Measurements from ENCODE around the gene FAM149A. TPM values are rescaled to one million over a fixed set of nuclear protein-coding genes. Genes with fewer than 3 reads are reported as not detected.
A peak's percentile ranks its signal among the peaks of the same experiment; 100 is the strongest.

Gene FAM149A
- 11.8 TPM for polyA plus RNA-seq
- long read RNA-seq, donor 1: 0 reads
- long read RNA-seq, donor 2: 0 reads
- long read RNA-seq, donor 3: 0 reads
- long read RNA-seq, donor 4: 0 reads
- long read RNA-seq, donor 5: 0 reads
- long read RNA-seq, donor 6, partial matches to known transcripts: 0 of 2 reads
- long read RNA-seq, donor 6, other reads (novel, unspliced or antisense): 0 of 2 reads
- long read RNA-seq, donor 7: 0 reads
- long read RNA-seq, donor 8: 0 reads
- long read RNA-seq, donor 9: 0 reads
- long read RNA-seq, donor 10: 0 reads
- long read RNA-seq, donor 11, partial matches to known transcripts: 0 of 1 reads
- long read RNA-seq, donor 11, other reads (novel, unspliced or antisense): 0 of 1 reads

GRCh38 chr4:186104114-186104889 lies at the start of gene FAM149A:
Gene FAM149A, plus strand, starts transcription at chr4:186104704.
- Histone ChIP-seq H3K27me3 (ENCODE audit: control insufficient read depth, insufficient read depth, low read length) (peaks cover 2% of the 10 kb centered on the region), H3K9me3 (ENCODE audit: control insufficient read depth, low read depth, low read length) (no peaks in the 10 kb centered on the region), H3K4me1 (ENCODE audit: control insufficient read depth, insufficient read depth, low read length) (peaks cover 7% of the 10 kb centered on the region), H3K27ac (ENCODE audit: low read length) (peak within 1 kb of the TSS; percentile 60), H3K36me3 (ENCODE audit: control insufficient read depth, insufficient read depth, low read length) (no peaks in the 10 kb centered on the region), H3K4me3 (ENCODE audit: low read length) (peak within 1 kb of the TSS; percentile 63)
- DNase-seq: peak; percentile 48 to 81
- no CpG with 5 or more reads among the region's 57 CpGs for WGBS (ENCODE audit: insufficient coverage, low lambda C conversion rate)

GRCh38 chr4:186058253-186058979 lies 46.1 kb upstream of the FAM149A start:
- no peak for DNase-seq
- no CpG with 5 or more reads among the region's 6 CpGs for WGBS (ENCODE audit: insufficient coverage, low lambda C conversion rate)

GRCh38 chr4:186058980-186059316 lies 45.6 kb upstream of the FAM149A start:
- Histone ChIP-seq H3K9me3 (ENCODE audit: control insufficient read depth, low read depth, low read length) (peaks cover 3% of the 10 kb centered on the region), H3K36me3 (ENCODE audit: control insufficient read depth, insufficient read depth, low read length) (no peaks in the 10 kb centered on the region), H3K4me1 (ENCODE audit: control insufficient read depth, insufficient read depth, low read length) (no peaks in the 10 kb centered on the region), H3K27me3 (ENCODE audit: control insufficient read depth, insufficient read depth, low read length) (peaks cover 2% of the 10 kb centered on the region), H3K27ac (ENCODE audit: low read length) (no peak overlapping the region), H3K4me3 (ENCODE audit: low read length) (no peak overlapping the region)
- no peak for DNase-seq
- WGBS (ENCODE audit: insufficient coverage, low lambda C conversion rate): 60% methylated on average over 1 of the region's 3 CpGs

More at GRCh38 chr4:186058253-186058979, 46.1 kb upstream of the FAM149A start:
- Histone ChIP-seq H3K27ac (ENCODE audit: low read length) (no peak overlapping the region), H3K4me3 (ENCODE audit: low read length) (no peak overlapping the region), H3K36me3 (ENCODE audit: control insufficient read depth, insufficient read depth, low read length) (no peaks in the 10 kb centered on the region), H3K27me3 (ENCODE audit: control insufficient read depth, insufficient read depth, low read length) (peaks cover 2% of the 10 kb centered on the region), H3K9me3 (ENCODE audit: control insufficient read depth, low read depth, low read length) (peaks cover 3% of the 10 kb centered on the region), H3K4me1 (ENCODE audit: control insufficient read depth, insufficient read depth, low read length) (no peaks in the 10 kb centered on the region)

- Histone ChIP-seq H3K4me1 (ENCODE audit: control insufficient read depth, insufficient read depth, low read length) (no peaks in the 10 kb centered on the region), H3K36me3 (ENCODE audit: control insufficient read depth, insufficient read depth, low read length) (no peaks in the 10 kb centered on the region), H3K9me3 (ENCODE audit: control insufficient read depth, low read depth, low read length) (peaks cover 3% of the 10 kb centered on the region), H3K4me3 (ENCODE audit: low read length) (no peak overlapping the region), H3K27me3 (ENCODE audit: control insufficient read depth, insufficient read depth, low read length) (peaks cover 2% of the 10 kb centered on the region), H3K27ac (ENCODE audit: low read length) (no peak overlapping the region)
- no peak for DNase-seq
- whole genome bisulfite sequencing (ENCODE audit: insufficient coverage, low lambda C conversion rate): 100% methylated on average over 1 of the region's 4 CpGs
These were observed 42.6 kb upstream of the FAM149A start for GRCh38 chr4:186061921-186062320.

- H3K36me3 ChIP-seq (ENCODE audit: control insufficient read depth, insufficient read depth, low read length): no peaks in the 10 kb centered on the region
- no CpG with 5 or more reads among the region's 9 CpGs for WGBS (ENCODE audit: insufficient coverage, low lambda C conversion rate)
- H3K27ac ChIP-seq (ENCODE audit: low read length): no peak overlapping the region
- H3K4me1 ChIP-seq (ENCODE audit: control insufficient read depth, insufficient read depth, low read length): no peaks in the 10 kb centered on the region
- no peaks in the 10 kb centered on the region for H3K9me3 ChIP-seq (ENCODE audit: control insufficient read depth, low read depth, low read length)
- no peak overlapping the region for H3K4me3 ChIP-seq (ENCODE audit: low read length)
- no peaks in the 10 kb centered on the region for H3K27me3 ChIP-seq (ENCODE audit: control insufficient read depth, insufficient read depth, low read length)
- peak; percentile 64 to 68 for DNase-seq
These were observed 36.6 kb upstream of the FAM149A start for GRCh38 chr4:186067757-186068385.

GRCh38 chr4:186068581-186069348 lies 35.7 kb upstream of the FAM149A start, which contains the start of gene TLR3:
Gene TLR3, plus strand, starts transcription at chr4:186069156. Its CDS starts 7,464 bp downstream, at chr4:186076620.
- DNase-seq: peak; percentile 15 to 65

GRCh38 chr4:186069729-186070128 lies 34.8 kb upstream of the FAM149A start:
- no peaks in the 10 kb centered on the region for H3K27me3 ChIP-seq (ENCODE audit: control insufficient read depth, insufficient read depth, low read length)
- no peaks in the 10 kb centered on the region for H3K4me1 ChIP-seq (ENCODE audit: control insufficient read depth, insufficient read depth, low read length)
- WGBS (ENCODE audit: insufficient coverage, low lambda C conversion rate): 100% methylated on average over 1 of the region's 4 CpGs
- no peak overlapping the region for H3K4me3 ChIP-seq (ENCODE audit: low read length)
- no peaks in the 10 kb centered on the region for H3K9me3 ChIP-seq (ENCODE audit: control insufficient read depth, low read depth, low read length)
- no peak overlapping the region for H3K27ac ChIP-seq (ENCODE audit: low read length)
- H3K36me3 ChIP-seq (ENCODE audit: control insufficient read depth, insufficient read depth, low read length): no peaks in the 10 kb centered on the region
- peak in 1 of 2 donors; percentile 16 for DNase-seq

More at GRCh38 chr4:186068581-186069348, 35.7 kb upstream of the FAM149A start, which contains the start of gene TLR3:
- no peaks in the 10 kb centered on the region for H3K4me1 ChIP-seq (ENCODE audit: control insufficient read depth, insufficient read depth, low read length)
- H3K9me3 ChIP-seq (ENCODE audit: control insufficient read depth, low read depth, low read length): no peaks in the 10 kb centered on the region
- H3K27ac ChIP-seq (ENCODE audit: low read length): no peak within 1 kb of the TSS
- H3K36me3 ChIP-seq (ENCODE audit: control insufficient read depth, insufficient read depth, low read length): no peaks in the 10 kb centered on the region
- 36% methylated on average over 3 of the region's 12 CpGs for WGBS (ENCODE audit: insufficient coverage, low lambda C conversion rate)
- H3K4me3 ChIP-seq (ENCODE audit: low read length): peak within 1 kb of the TSS; percentile 39
- H3K27me3 ChIP-seq (ENCODE audit: control insufficient read depth, insufficient read depth, low read length): no peaks in the 10 kb centered on the region

- Histone ChIP-seq H3K27me3 (ENCODE audit: control insufficient read depth, insufficient read depth, low read length) (no peaks in the 10 kb centered on the region), H3K27ac (ENCODE audit: low read length) (no peak overlapping the region), H3K4me1 (ENCODE audit: control insufficient read depth, insufficient read depth, low read length) (no peaks in the 10 kb centered on the region), H3K9me3 (ENCODE audit: control insufficient read depth, low read depth, low read length) (no peaks in the 10 kb centered on the region), H3K4me3 (ENCODE audit: low read length) (no peak overlapping the region), H3K36me3 (ENCODE audit: control insufficient read depth, insufficient read depth, low read length) (no peaks in the 10 kb centered on the region)
- DNase-seq: no peak
- 100% methylated on average over 1 of the region's 10 CpGs for WGBS (ENCODE audit: insufficient coverage, low lambda C conversion rate)
These were observed 32.0 kb upstream of the FAM149A start for GRCh38 chr4:186072516-186072915.

GRCh38 chr4:186074189-186074588 lies 30.3 kb upstream of the FAM149A start:
- no peak for DNase-seq
- H3K9me3 ChIP-seq (ENCODE audit: control insufficient read depth, low read depth, low read length): no peaks in the 10 kb centered on the region
- no peaks in the 10 kb centered on the region for H3K27me3 ChIP-seq (ENCODE audit: control insufficient read depth, insufficient read depth, low read length)
- no peaks in the 10 kb centered on the region for H3K4me1 ChIP-seq (ENCODE audit: control insufficient read depth, insufficient read depth, low read length)
- no peak overlapping the region for H3K27ac ChIP-seq (ENCODE audit: low read length)
- no peak overlapping the region for H3K4me3 ChIP-seq (ENCODE audit: low read length)
- H3K36me3 ChIP-seq (ENCODE audit: control insufficient read depth, insufficient read depth, low read length): no peaks in the 10 kb centered on the region
- WGBS (ENCODE audit: insufficient coverage, low lambda C conversion rate): no CpG with 5 or more reads among the region's 7 CpGs
